Activated T-helper 1 cell treated with anti-CD3 and anti-CD28 coated beads, Interleukin-12 subunit alpha, Interleukin-12 subunit beta, Interleukin-2, Interleukin-4 antibody, amounts not matched to agents 30 ng/mL and 10 ng/mL and 1 ng/mL, durations not matched to agents 14 hours and 24 hours and 36 hours (primary cell): Measurements from ENCODE around the gene GOLGA8K. TPM values are rescaled to one million over a fixed set of nuclear protein-coding genes. Genes with fewer than 3 reads are reported as not detected.
"Not testable (repeated sequence)": the region's sequence is repeated elsewhere in the genome, so short reads cannot be mapped to it uniquely, and the experiment has no call there.

Experiments used
- DNase-seq: peaks from one replicate; pipeline ENCODE4 v3.0.0; 2021; ENCODE audit warnings: low spot score
- H3K27ac Mint-ChIP-seq: one replicate; pipeline ENCODE4 v1.8.0; 2021; ENCODE audit warnings: mild to moderate bottlenecking, mixed read lengths
- H3K27me3 Mint-ChIP-seq: one replicate; pipeline ENCODE4 v1.8.0; 2022; ENCODE audit warnings: mild to moderate bottlenecking, moderate library complexity, mixed read lengths; ENCODE audit not compliant: insufficient read depth
- H3K36me3 Mint-ChIP-seq: one replicate; pipeline ENCODE4 v1.8.0; 2021; ENCODE audit warnings: low read depth, mixed read lengths
- H3K4me1 Mint-ChIP-seq: one replicate; pipeline ENCODE4 v1.8.0; 2021; ENCODE audit warnings: low read depth, mixed read lengths
- H3K4me3 Mint-ChIP-seq: one replicate; pipeline ENCODE4 v1.8.0; 2021; ENCODE audit warnings: mild to moderate bottlenecking, moderate library complexity, mixed read lengths
- H3K9me3 Mint-ChIP-seq: one replicate; pipeline ENCODE4 v1.8.0; 2021; ENCODE audit warnings: mixed read lengths
- intact Hi-C: fragments of 100-400 bp; cut with micrococcal nuclease; formaldehyde crosslinking; loops from one replicate; pipeline ENCODE4 v1.15.1; 2024
- total RNA-seq: library from RNA; stranded (reverse); gene quantifications from 2 replicates; pipeline ENCODE4 v1.2.3, GENCODE V29; 2022

Gene GOLGA8K
- total RNA-seq = 0.32 and 0.52 TPM in 2 replicates

- H3K27ac Mint-ChIP-seq, H3K27me3 Mint-ChIP-seq, H3K4me3 Mint-ChIP-seq, intact Hi-C loops, H3K36me3 Mint-ChIP-seq, H3K9me3 Mint-ChIP-seq, DNase-seq, H3K4me1 Mint-ChIP-seq: not testable (repeated sequence)
Observed at GRCh38 chr15:32403192-32403591, at the start of gene GOLGA8K. Gene GOLGA8K (minus strand): TSS chr15:32403292. CDS start chr15:32403194, 98 bp downstream.

GRCh38 chr15:32440445-32440977 is 37.4 kb upstream of the GOLGA8K start:
- H3K27me3 Mint-ChIP-seq, H3K36me3 Mint-ChIP-seq, H3K4me3 Mint-ChIP-seq, DNase-seq, intact Hi-C loops, H3K27ac Mint-ChIP-seq, H3K9me3 Mint-ChIP-seq, H3K4me1 Mint-ChIP-seq: not testable (repeated sequence)

- H3K9me3 Mint-ChIP-seq, H3K27me3 Mint-ChIP-seq, intact Hi-C loops, DNase-seq, H3K36me3 Mint-ChIP-seq, H3K4me1 Mint-ChIP-seq, H3K4me3 Mint-ChIP-seq, H3K27ac Mint-ChIP-seq: not testable (repeated sequence)
Observed at GRCh38 chr15:32434102-32434963, 31.2 kb upstream of the GOLGA8K start.

GRCh38 chr15:32427635-32428034 is 24.5 kb upstream of the GOLGA8K start:
- intact Hi-C loops, H3K36me3 Mint-ChIP-seq, H3K4me1 Mint-ChIP-seq, H3K4me3 Mint-ChIP-seq, H3K9me3 Mint-ChIP-seq, H3K27me3 Mint-ChIP-seq, H3K27ac Mint-ChIP-seq, DNase-seq: not testable (repeated sequence)

- H3K36me3 Mint-ChIP-seq, H3K4me1 Mint-ChIP-seq, intact Hi-C loops, H3K27me3 Mint-ChIP-seq, DNase-seq, H3K4me3 Mint-ChIP-seq, H3K27ac Mint-ChIP-seq, H3K9me3 Mint-ChIP-seq: not testable (repeated sequence)
Observed at GRCh38 chr15:32426511-32426910, 23.4 kb upstream of the GOLGA8K start.

- H3K36me3 Mint-ChIP-seq, DNase-seq, H3K4me1 Mint-ChIP-seq, intact Hi-C loops, H3K27me3 Mint-ChIP-seq, H3K4me3 Mint-ChIP-seq, H3K27ac Mint-ChIP-seq, H3K9me3 Mint-ChIP-seq: not testable (repeated sequence)
Observed at GRCh38 chr15:32407903-32408302, 4.8 kb upstream of the GOLGA8K start.

GRCh38 chr15:32396522-32396921 is 6.6 kb downstream of the GOLGA8K start:
- H3K27me3 Mint-ChIP-seq, DNase-seq, H3K36me3 Mint-ChIP-seq, H3K9me3 Mint-ChIP-seq, intact Hi-C loops, H3K27ac Mint-ChIP-seq, H3K4me1 Mint-ChIP-seq, H3K4me3 Mint-ChIP-seq: not testable (repeated sequence)

GRCh38 chr15:32394745-32395144 is 8.3 kb downstream of the GOLGA8K start:
- intact Hi-C loops, H3K36me3 Mint-ChIP-seq, H3K27me3 Mint-ChIP-seq, H3K27ac Mint-ChIP-seq, H3K4me1 Mint-ChIP-seq, DNase-seq, H3K9me3 Mint-ChIP-seq, H3K4me3 Mint-ChIP-seq: not testable (repeated sequence)

GRCh38 chr15:32388050-32388648 is 14.9 kb downstream of the GOLGA8K start:
- H3K36me3 Mint-ChIP-seq, intact Hi-C loops, H3K27ac Mint-ChIP-seq, DNase-seq, H3K9me3 Mint-ChIP-seq, H3K4me3 Mint-ChIP-seq, H3K27me3 Mint-ChIP-seq, H3K4me1 Mint-ChIP-seq: not testable (repeated sequence)

- H3K27ac Mint-ChIP-seq, intact Hi-C loops, H3K27me3 Mint-ChIP-seq, H3K36me3 Mint-ChIP-seq, H3K4me1 Mint-ChIP-seq, H3K9me3 Mint-ChIP-seq, H3K4me3 Mint-ChIP-seq, DNase-seq: not testable (repeated sequence)
Observed at GRCh38 chr15:32385823-32386495, 17.1 kb downstream of the GOLGA8K start.

GRCh38 chr15:32374185-32374584 is 28.9 kb downstream of the GOLGA8K start:
- H3K4me1 Mint-ChIP-seq, H3K27me3 Mint-ChIP-seq, intact Hi-C loops, H3K36me3 Mint-ChIP-seq, H3K4me3 Mint-ChIP-seq, H3K27ac Mint-ChIP-seq, H3K9me3 Mint-ChIP-seq, DNase-seq: not testable (repeated sequence)

GRCh38 chr15:32373707-32374106 is 29.4 kb downstream of the GOLGA8K start:
- DNase-seq, H3K4me1 Mint-ChIP-seq, H3K36me3 Mint-ChIP-seq, H3K4me3 Mint-ChIP-seq, H3K9me3 Mint-ChIP-seq, H3K27me3 Mint-ChIP-seq, H3K27ac Mint-ChIP-seq, intact Hi-C loops: not testable (repeated sequence)

GRCh38 chr15:32372075-32372474 is 31.0 kb downstream of the GOLGA8K start:
- intact Hi-C loops = not testable (repeated sequence)

More at GRCh38 chr15:32372075-32372474, 31.0 kb downstream of the GOLGA8K start:
- not testable (repeated sequence) for H3K27me3 Mint-ChIP-seq, H3K36me3 Mint-ChIP-seq, DNase-seq, H3K27ac Mint-ChIP-seq, H3K4me3 Mint-ChIP-seq, H3K9me3 Mint-ChIP-seq, H3K4me1 Mint-ChIP-seq
